Rectal smooth muscle tissue (tissue), 1 donor: Measurements from ENCODE around the gene EPHB2.

ENCODE experiments used
- H3K27ac ChIP-seq: one replicate; pipeline ENCODE4 v1.7.0; 2013; ENCODE audit warnings: low read depth, low read length, inconsistent platforms
- H3K27me3 ChIP-seq: one replicate; pipeline ENCODE4 v1.7.0; 2013; ENCODE audit warnings: low read length; ENCODE audit not compliant: control insufficient read depth, insufficient read depth
- H3K36me3 ChIP-seq: one replicate; pipeline ENCODE4 v1.7.0; 2013; ENCODE audit warnings: low read length; ENCODE audit not compliant: control insufficient read depth, insufficient read depth
- H3K4me1 ChIP-seq: one replicate; pipeline ENCODE4 v1.7.0; 2013; ENCODE audit warnings: low read length; ENCODE audit not compliant: control insufficient read depth, insufficient read depth
- H3K4me3 ChIP-seq: one replicate; pipeline ENCODE4 v1.7.0; 2013; ENCODE audit warnings: low read length
- H3K9ac ChIP-seq: one replicate; pipeline ENCODE4 v1.7.0; 2013; ENCODE audit warnings: low read length

The EPHB2 gene

GRCh38 chr1:22914633-22915217 is 204.1 kb downstream of the EPHB2 start:
- Histone ChIP-seq H3K27ac (no peak overlapping the region), H3K27me3 (no peaks in the 10 kb centered on the region), H3K9ac (no peak overlapping the region), H3K4me3 (no peak overlapping the region), H3K4me1 (no peaks in the 10 kb centered on the region), H3K36me3 (peaks cover 4% of the 10 kb centered on the region)

- Histone ChIP-seq H3K4me1 (no peaks in the 10 kb centered on the region), H3K27me3 (no peaks in the 10 kb centered on the region), H3K36me3 (peaks cover 4% of the 10 kb centered on the region), H3K27ac (no peak overlapping the region), H3K4me3 (no peak overlapping the region), H3K9ac (no peak overlapping the region)
Observed at GRCh38 chr1:22915231-22915630, 204.6 kb downstream of the EPHB2 start.

GRCh38 chr1:22915816-22916470 is 205.3 kb downstream of the EPHB2 start:
- Histone ChIP-seq H3K4me1 (no peaks in the 10 kb centered on the region), H3K9ac (no peak overlapping the region), H3K27ac (no peak overlapping the region), H3K27me3 (no peaks in the 10 kb centered on the region), H3K4me3 (no peak overlapping the region), H3K36me3 (peaks cover 4% of the 10 kb centered on the region)

DNA sequence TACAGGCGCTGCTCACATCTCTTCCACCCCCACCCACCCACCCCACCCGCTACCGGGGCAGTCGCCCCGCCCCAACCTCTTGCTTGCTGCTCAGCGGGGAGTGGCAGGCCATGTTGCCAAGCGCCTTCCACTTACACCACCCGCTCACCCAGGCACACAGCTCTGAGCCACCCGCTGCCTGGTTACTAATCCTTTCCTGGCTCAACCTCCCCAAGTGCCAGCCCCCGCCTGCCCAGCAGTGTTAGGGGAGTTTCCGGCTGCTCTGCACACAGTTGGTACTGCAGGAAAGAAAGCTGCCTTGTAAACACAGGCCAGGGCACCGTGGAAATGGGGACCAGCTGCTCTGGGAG is 205.8 kb downstream of the EPHB2 start:
- Histone ChIP-seq H3K9ac (no peak overlapping the region), H3K36me3 (peaks cover 4% of the 10 kb centered on the region), H3K27me3 (no peaks in the 10 kb centered on the region), H3K27ac (no peak overlapping the region), H3K4me1 (no peaks in the 10 kb centered on the region), H3K4me3 (no peak overlapping the region)

GRCh38 chr1:22917989-22918388 is 207.3 kb downstream of the EPHB2 start:
- Histone ChIP-seq H3K4me3 (no peak overlapping the region), H3K4me1 (no peaks in the 10 kb centered on the region), H3K27me3 (no peaks in the 10 kb centered on the region), H3K9ac (no peak overlapping the region), H3K27ac (no peak overlapping the region), H3K36me3 (no peaks in the 10 kb centered on the region)

GRCh38 chr1:22918644-22919043 is 208.0 kb downstream of the EPHB2 start:
- H3K4me1 ChIP-seq = no peaks in the 10 kb centered on the region

DNA sequence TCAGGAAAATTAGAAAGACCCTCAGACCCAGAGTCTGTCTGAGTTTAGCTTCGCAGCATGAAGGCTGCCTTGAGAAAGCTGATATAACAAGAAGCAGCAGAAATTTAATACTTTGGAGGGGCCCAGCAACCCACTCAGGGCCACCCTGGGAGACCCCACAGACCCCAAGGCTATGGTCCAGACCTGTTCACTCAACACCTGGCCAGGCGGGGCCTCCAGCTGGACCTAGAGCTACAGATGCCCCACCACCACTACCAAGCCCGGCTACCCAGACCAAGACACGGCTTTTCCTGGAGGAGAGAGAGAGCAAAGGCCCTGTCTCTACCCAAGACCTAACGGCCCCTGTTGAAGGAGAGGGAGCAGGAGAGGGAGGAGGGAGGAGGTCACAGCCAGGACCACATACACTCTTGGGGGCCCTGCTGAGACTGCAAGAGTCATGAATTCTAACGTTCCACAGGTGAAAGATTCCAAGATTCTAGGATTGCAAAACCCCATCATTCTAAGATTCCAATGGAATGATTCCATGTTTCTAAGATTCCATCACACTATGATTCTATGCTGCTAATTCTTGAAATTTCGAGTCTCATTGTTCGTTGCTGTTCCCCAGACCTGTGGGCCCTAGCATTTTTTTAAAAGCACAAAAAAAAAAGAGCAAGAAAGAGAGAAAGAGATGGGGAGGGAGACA is 208.8 kb downstream of the EPHB2 start:
- no peak overlapping the region for H3K4me3 ChIP-seq
- no peak overlapping the region for H3K27ac ChIP-seq
- H3K27me3 ChIP-seq = no peaks in the 10 kb centered on the region
- no peak overlapping the region for H3K9ac ChIP-seq
- no peaks in the 10 kb centered on the region for H3K4me1 ChIP-seq
- H3K36me3 ChIP-seq = no peaks in the 10 kb centered on the region

More at GRCh38 chr1:22918644-22919043, 208.0 kb downstream of the EPHB2 start:
- no peak overlapping the region for H3K9ac ChIP-seq
- no peak overlapping the region for H3K27ac ChIP-seq
- H3K36me3 ChIP-seq = no peaks in the 10 kb centered on the region
- H3K27me3 ChIP-seq = no peaks in the 10 kb centered on the region
- no peak overlapping the region for H3K4me3 ChIP-seq

- no peaks in the 10 kb centered on the region for H3K27me3 ChIP-seq
- no peaks in the 10 kb centered on the region for H3K4me1 ChIP-seq
- no peak overlapping the region for H3K27ac ChIP-seq
- no peaks in the 10 kb centered on the region for H3K36me3 ChIP-seq
- no peak overlapping the region for H3K9ac ChIP-seq
- H3K4me3 ChIP-seq = no peak overlapping the region
Observed at GRCh38 chr1:22920026-22920733, 209.5 kb downstream of the EPHB2 start.

DNA sequence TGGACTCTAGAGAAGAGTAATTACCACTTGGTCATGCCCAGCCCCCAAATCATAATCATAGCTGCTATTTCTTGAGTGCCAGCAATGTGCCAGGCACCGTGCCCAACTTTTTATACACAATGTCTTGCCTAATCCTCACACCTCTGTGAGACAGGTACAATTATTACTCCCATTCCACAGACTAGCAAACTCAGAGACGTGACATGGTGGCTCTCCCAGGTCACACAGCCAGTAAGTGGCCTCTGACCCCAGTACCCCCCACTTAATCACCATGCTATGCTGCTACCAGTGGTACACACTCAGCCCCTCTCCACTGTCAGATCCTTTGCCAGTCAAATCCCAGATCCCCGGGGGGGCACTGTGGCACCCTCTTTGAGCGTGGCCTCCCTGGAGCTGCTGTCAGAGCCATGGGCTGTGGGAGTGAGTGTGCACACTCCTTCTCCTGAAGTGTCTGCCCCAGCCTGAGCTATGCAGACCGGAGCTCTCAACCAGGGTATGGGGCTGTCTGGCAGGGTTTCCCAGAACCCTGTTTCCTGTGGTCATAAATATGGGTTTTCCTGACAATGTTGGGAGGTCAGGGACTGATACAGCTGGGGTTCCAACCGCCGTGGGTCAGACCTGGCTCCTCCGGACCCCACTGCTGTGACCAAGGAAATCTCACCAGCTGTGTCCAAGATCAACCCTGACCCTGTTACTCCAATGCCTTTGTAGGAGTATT is 210.3 kb downstream of the EPHB2 start:
- H3K27ac ChIP-seq = no peak overlapping the region
- no peak overlapping the region for H3K9ac ChIP-seq
- H3K36me3 ChIP-seq = no peaks in the 10 kb centered on the region
- no peaks in the 10 kb centered on the region for H3K4me1 ChIP-seq
- no peaks in the 10 kb centered on the region for H3K27me3 ChIP-seq
- H3K4me3 ChIP-seq = no peak overlapping the region

DNA sequence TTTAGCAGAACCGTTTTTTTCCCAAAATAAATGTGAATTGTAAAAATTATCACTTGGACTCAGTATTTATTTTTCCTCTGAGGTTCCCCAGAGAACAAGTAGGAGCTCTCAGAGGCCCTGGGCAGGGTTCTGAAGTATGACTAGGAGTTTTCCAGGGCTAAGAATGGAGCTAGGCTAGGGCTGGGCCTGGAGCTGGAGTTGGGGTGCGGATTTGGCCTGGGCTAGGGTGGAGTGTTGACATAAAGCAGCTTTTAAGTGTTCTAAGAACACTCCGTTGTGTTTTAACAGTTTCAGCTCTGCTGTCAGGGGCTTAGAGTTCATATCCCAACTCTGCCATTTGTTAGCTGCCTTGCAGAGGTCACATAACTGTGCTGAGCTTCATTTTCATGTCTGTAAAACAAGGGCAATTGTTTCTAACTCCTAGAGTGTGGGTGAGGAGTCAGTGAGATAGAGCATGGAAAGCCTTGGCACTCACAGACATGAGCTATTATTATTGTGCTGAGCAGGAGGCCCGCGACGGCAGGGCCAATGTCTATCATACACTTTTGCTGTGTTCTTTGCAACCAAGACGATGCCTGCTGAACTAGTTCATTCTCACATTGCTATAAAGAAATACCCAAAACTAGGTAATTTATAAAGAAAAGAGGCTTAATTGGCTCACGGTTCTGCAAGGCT is 210.9 kb downstream of the EPHB2 start:
- no peaks in the 10 kb centered on the region for H3K4me1 ChIP-seq
- no peaks in the 10 kb centered on the region for H3K27me3 ChIP-seq
- no peaks in the 10 kb centered on the region for H3K36me3 ChIP-seq
- no peak overlapping the region for H3K9ac ChIP-seq
- H3K27ac ChIP-seq = no peak overlapping the region
- H3K4me3 ChIP-seq = no peak overlapping the region

DNA sequence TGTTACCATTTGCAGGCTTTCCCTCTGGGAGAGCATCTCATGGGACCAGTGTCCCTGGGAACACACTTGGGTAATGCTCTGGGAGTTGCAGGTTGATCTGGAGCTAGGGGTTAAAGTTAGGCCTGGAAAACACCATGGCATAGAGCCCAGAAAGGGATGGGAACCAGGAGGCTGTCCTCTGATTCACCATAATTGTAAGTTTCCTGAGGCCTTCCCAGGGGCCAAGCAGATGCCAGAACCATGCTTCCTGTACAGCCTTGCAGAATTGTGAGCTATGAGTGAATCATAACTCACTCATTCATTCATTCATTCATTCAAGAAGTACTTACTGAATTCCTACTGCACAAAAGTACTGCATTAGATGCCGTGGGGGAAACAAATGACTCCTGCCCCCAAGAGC is 212.0 kb downstream of the EPHB2 start:
- Histone ChIP-seq H3K9ac (no peak overlapping the region), H3K4me3 (no peak overlapping the region), H3K4me1 (no peaks in the 10 kb centered on the region), H3K27ac (no peak overlapping the region), H3K36me3 (no peaks in the 10 kb centered on the region), H3K27me3 (no peaks in the 10 kb centered on the region)

GRCh38 chr1:22925111-22925510 is 214.5 kb downstream of the EPHB2 start:
- no peak overlapping the region for H3K9ac ChIP-seq
- H3K4me3 ChIP-seq = no peak overlapping the region
- H3K27me3 ChIP-seq = no peaks in the 10 kb centered on the region
- no peaks in the 10 kb centered on the region for H3K4me1 ChIP-seq
- H3K27ac ChIP-seq = no peak overlapping the region
- H3K36me3 ChIP-seq = no peaks in the 10 kb centered on the region
